Endodermal cell (in vitro differentiated cells): ENCODE measurements around the gene ASTN1. TPM values are rescaled to one million over a fixed set of nuclear protein-coding genes. Genes with fewer than 3 reads are reported as not detected.

Experiments used
- DNase-seq: peaks from one replicate; pipeline ENCODE4 v3.0.0-alpha.2; 2017
- H3K27ac ChIP-seq: 2 replicates; pipeline ENCODE4 v1.5.1; 2013; ENCODE audit warnings: mild to moderate bottlenecking, low read depth, low read length, moderate library complexity
- H3K27me3 ChIP-seq: 2 replicates; pipeline ENCODE4 v1.6.1; 2013; ENCODE audit warnings: mild to moderate bottlenecking, low read length, moderate library complexity; ENCODE audit not compliant: insufficient read depth, control insufficient read depth, poor library complexity, severe bottlenecking
- H3K36me3 ChIP-seq: 2 replicates; pipeline ENCODE4 v1.7.0; 2013; ENCODE audit warnings: mild to moderate bottlenecking, low read length, moderate library complexity; ENCODE audit not compliant: control insufficient read depth, insufficient read depth
- H3K4me1 ChIP-seq: one replicate; pipeline ENCODE4 v1.7.0; 2013; ENCODE audit warnings: low read length; ENCODE audit not compliant: control insufficient read depth, insufficient read depth
- H3K4me3 ChIP-seq: 2 replicates; pipeline ENCODE4 v1.5.1; 2013; ENCODE audit warnings: mild to moderate bottlenecking, low read length, moderate library complexity
- H3K9ac ChIP-seq: 2 replicates; pipeline ENCODE4 v1.6.1; 2013; ENCODE audit warnings: mild to moderate bottlenecking, low read length, moderate library complexity; ENCODE audit not compliant: poor library complexity, severe bottlenecking; ENCODE audit errors: extremely low read depth
- H3K9me3 ChIP-seq: 2 replicates; pipeline ENCODE4 v1.6.1; 2013; ENCODE audit warnings: mild to moderate bottlenecking, low read length, moderate library complexity; ENCODE audit not compliant: control insufficient read depth
- H3K27ac Mint-ChIP-seq: 2 replicates; pipeline ENCODE4 v1.8.0; 2020; ENCODE audit warnings: mixed read lengths
- H3K27me3 Mint-ChIP-seq: 2 replicates; pipeline ENCODE4 v1.8.0; 2021; ENCODE audit warnings: mild to moderate bottlenecking, mixed read lengths; ENCODE audit not compliant: insufficient read depth
- H3K36me3 Mint-ChIP-seq: 2 replicates; pipeline ENCODE4 v1.8.0; 2020; ENCODE audit warnings: low read depth, mixed read lengths
- H3K4me1 Mint-ChIP-seq: 2 replicates; pipeline ENCODE4 v1.8.0; 2020; ENCODE audit warnings: mixed read lengths
- H3K4me3 Mint-ChIP-seq: 2 replicates; pipeline ENCODE4 v1.8.0; 2020; ENCODE audit warnings: mild to moderate bottlenecking, moderate library complexity, mixed read lengths
- H3K9me3 Mint-ChIP-seq: 2 replicates; pipeline ENCODE4 v1.8.0; 2020; ENCODE audit warnings: mild to moderate bottlenecking, mixed read lengths
- WGBS, 2 experiments: methylation state at CpG; one replicate each; pipeline versions ENCODE4 v1.1.5 to v1.1.7; 2013; ENCODE audit warnings: missing lambda C conversion rate in 2 of 2, mixed read lengths in 1 of 2; ENCODE audit not compliant: insufficient coverage in 1 of 2, insufficient read length in 1 of 2; 5-methylcytosine and 5-hydroxymethylcytosine counted together
- total RNA-seq, 2 donors: library from RNA; stranded (reverse); fragmentation: NEBNext Ultra II Directional in 1 of 2; extraction: Animal tissue kit (Norgen Biotek cat#: 25700) in 1 of 2; gene quantifications; 2 replicates in 1 of 2; 3 replicates in 1 of 2; pipeline ENCODE4 v1.2.1, GENCODE V29; 2021
- TF ChIP-seq, protein P1 (sequence below): fragments of 200-600 bp; sonication (generic); conservative IDR thresholded peaks from 2 replicates; pipeline ENCODE4 v1.5.0; 2021; ENCODE audit warnings: antibody characterized with exemption, mild to moderate bottlenecking

ASTN1 gene
- total RNA-seq, 2 donors from 2014 or later = 0.31 to 0.70 TPM

DNA sequence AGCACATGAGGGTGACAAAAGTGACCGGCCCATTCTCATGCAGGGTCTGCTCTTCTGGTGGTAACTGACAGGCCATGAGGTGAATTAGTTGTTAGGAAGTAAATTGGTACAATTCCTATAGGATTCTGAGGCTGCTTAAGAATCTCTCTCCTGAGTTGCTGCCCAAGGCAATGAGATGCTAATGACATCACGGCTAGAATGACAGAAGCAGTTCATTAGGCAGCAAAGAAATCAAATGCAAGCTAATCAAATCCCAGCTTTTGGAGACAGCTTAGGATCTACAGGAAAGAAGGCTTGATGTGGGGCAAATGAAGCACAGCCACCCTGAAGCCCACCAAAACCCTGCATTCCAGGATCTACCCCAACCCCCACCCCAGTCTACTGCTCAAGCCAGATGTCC, 265.2 kb downstream of the ASTN1 start:
- DNase-seq = no peak
- 63 to 82% methylated on average over 1 to 2 of the region's 2 CpGs for WGBS, 2 experiments
- Histone ChIP-seq H3K4me1 (peaks cover 3% of the 10 kb centered on the region), H3K36me3 (no peaks in the 10 kb centered on the region), H3K4me3 (no peak overlapping the region), H3K9me3 (no peaks in the 10 kb centered on the region), H3K9ac (no peak overlapping the region), H3K27ac (no peak overlapping the region), H3K27me3 (peaks cover 67% of the 10 kb centered on the region)
- Mint-ChIP-seq H3K9me3 (no peaks in the 10 kb centered on the region), H3K27me3 (peaks cover 44% of the 10 kb centered on the region), H3K27ac (no peak overlapping the region), H3K4me1 (peaks cover 16% of the 10 kb centered on the region), H3K36me3 (no peaks in the 10 kb centered on the region), H3K4me3 (no peak overlapping the region)
- TF ChIP-seq, protein P1, sequence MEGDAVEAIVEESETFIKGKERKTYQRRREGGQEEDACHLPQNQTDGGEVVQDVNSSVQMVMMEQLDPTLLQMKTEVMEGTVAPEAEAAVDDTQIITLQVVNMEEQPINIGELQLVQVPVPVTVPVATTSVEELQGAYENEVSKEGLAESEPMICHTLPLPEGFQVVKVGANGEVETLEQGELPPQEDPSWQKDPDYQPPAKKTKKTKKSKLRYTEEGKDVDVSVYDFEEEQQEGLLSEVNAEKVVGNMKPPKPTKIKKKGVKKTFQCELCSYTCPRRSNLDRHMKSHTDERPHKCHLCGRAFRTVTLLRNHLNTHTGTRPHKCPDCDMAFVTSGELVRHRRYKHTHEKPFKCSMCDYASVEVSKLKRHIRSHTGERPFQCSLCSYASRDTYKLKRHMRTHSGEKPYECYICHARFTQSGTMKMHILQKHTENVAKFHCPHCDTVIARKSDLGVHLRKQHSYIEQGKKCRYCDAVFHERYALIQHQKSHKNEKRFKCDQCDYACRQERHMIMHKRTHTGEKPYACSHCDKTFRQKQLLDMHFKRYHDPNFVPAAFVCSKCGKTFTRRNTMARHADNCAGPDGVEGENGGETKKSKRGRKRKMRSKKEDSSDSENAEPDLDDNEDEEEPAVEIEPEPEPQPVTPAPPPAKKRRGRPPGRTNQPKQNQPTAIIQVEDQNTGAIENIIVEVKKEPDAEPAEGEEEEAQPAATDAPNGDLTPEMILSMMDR = no peak

DNA sequence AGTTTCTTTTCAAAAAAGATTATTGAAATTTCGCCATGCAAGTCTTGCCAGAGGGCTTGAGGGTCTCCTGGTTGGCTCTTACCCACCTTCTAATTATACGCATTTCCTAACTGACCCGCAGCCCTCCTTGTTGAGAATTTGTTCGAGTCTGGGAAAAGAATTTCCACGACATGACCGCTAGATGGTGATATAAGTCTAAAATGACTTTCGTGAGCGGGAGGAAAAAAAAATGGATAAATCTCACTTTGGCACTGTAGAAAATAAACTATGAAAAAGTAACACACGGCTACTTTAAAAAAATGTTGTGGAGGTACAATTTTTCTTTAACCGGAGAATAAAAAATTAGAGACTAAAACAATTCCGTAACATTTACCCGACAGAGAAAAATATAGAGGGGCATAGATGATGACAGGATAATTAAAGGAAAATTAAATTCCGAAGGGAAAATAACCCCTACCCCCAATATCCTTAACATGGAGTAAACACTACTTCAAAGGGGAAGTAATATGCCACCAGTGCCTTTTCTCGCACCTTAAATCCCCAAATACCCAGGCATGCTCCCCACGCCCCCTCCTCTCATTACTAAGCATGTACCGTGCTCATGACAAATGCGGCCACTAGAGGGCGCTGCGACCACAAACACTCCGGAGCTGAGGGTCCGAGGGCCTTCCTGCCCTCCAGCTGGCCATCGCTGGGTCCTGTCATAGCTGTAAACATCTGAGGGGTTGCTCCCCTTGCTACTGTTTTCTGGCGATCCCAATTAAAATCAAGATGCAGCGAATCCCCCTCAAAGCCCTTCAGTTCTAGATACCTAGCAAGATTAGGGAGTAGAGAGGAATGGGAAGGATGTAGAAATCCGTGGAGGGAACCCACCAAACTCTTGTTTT, 266.9 kb downstream of the ASTN1 start:
- H3K4me3 ChIP-seq = peak overlapping the region; percentile 56
- TF ChIP-seq, protein P1 = peak; percentile 83

DNA sequence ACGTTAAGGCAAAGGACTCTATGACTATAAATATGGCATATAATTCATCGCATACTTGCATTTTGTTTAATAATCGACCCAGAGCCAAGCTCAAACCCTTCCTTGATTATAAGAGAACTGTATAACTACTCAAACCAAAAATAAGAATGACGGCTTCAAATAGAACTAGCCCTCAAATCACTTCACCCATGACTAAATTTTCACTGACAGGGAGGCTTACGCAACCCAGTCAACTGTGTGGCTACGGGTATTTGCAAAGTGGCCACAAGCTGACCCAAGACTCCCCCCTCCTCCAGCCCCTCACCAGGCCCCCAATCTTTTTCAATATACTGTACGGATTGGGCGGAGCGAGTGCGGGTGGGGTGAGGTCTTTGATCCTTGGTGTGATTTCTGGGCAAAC, 268.3 kb downstream of the ASTN1 start:
- peaks cover 22% of the 10 kb centered on the region for H3K4me1 Mint-ChIP-seq
- no peaks in the 10 kb centered on the region for H3K36me3 Mint-ChIP-seq
- TF ChIP-seq, protein P1 = no peak
- no peak overlapping the region for H3K9ac ChIP-seq
- no peak for DNase-seq
- H3K9me3 ChIP-seq = no peaks in the 10 kb centered on the region
- H3K27me3 Mint-ChIP-seq = peaks cover 39% of the 10 kb centered on the region
- no peak overlapping the region for H3K4me3 ChIP-seq
- WGBS, 2 experiments = 69 to 86% methylated on average over 4 to 10 of the region's 10 CpGs
- H3K4me3 Mint-ChIP-seq = no peak overlapping the region
- peaks cover 58% of the 10 kb centered on the region for H3K27me3 ChIP-seq
- H3K4me1 ChIP-seq = no peaks in the 10 kb centered on the region
- no peak overlapping the region for H3K27ac ChIP-seq
- no peak overlapping the region for H3K27ac Mint-ChIP-seq
- no peaks in the 10 kb centered on the region for H3K9me3 Mint-ChIP-seq
- no peaks in the 10 kb centered on the region for H3K36me3 ChIP-seq

More for the DNA sequence above, 266.9 kb downstream of the ASTN1 start:
- H3K4me1 ChIP-seq = no peaks in the 10 kb centered on the region
- peak overlapping the region; percentile 12 for H3K27ac Mint-ChIP-seq
- H3K4me1 Mint-ChIP-seq = peaks cover 22% of the 10 kb centered on the region
- no peak overlapping the region for H3K9ac ChIP-seq
- DNase-seq = peak; percentile 95
- no peaks in the 10 kb centered on the region for H3K36me3 ChIP-seq
- H3K27me3 Mint-ChIP-seq = peaks cover 44% of the 10 kb centered on the region
- H3K9me3 Mint-ChIP-seq = no peaks in the 10 kb centered on the region
- H3K4me3 Mint-ChIP-seq = peak overlapping the region; percentile 39
- whole genome bisulfite sequencing, 2 experiments = 2 to 8% methylated on average over 9 to 22 of the region's 25 CpGs
- peaks cover 67% of the 10 kb centered on the region for H3K27me3 ChIP-seq
- H3K27ac ChIP-seq = no peak overlapping the region
- H3K9me3 ChIP-seq = no peaks in the 10 kb centered on the region
- H3K36me3 Mint-ChIP-seq = no peaks in the 10 kb centered on the region
